Transverse colon (tissue), 4 donors: ENCODE data around the gene PRSS27. TPM values are rescaled to one million over a fixed set of nuclear protein-coding genes. Genes with fewer than 3 reads are reported as not detected.

ENCODE experiments used
- DNase-seq: peaks from one replicate; pipeline ENCODE4 v3.0.0-alpha.2; 2019
- H3K27ac ChIP-seq, 4 donors: fragments of 200-600 bp; sonication (generic); 2 replicates each; pipeline ENCODE4 v1.5.1; 2016 to 2018; ENCODE audit warnings: inconsistent platforms in 4 of 4
- H3K27me3 ChIP-seq: fragments of 200-600 bp; sonication (generic); 2 replicates; pipeline ENCODE4 v1.5.1; 2017; ENCODE audit warnings: inconsistent platforms
- H3K36me3 ChIP-seq, 4 donors: fragments of 200-600 bp; sonication (generic); 2 replicates each; pipeline ENCODE4 v1.5.1; 2017 to 2019; ENCODE audit warnings: inconsistent platforms in 4 of 4
- H3K4me1 ChIP-seq, 4 donors: fragments of 200-600 bp; sonication (generic); 2 replicates each; pipeline ENCODE4 v1.5.1; 2017 to 2020; ENCODE audit warnings: inconsistent platforms in 4 of 4
- H3K4me3 ChIP-seq, 4 donors: fragments of 200-600 bp; sonication (generic); 1 replicate in 1 of 4; 2 replicates in 3 of 4; pipeline versions ENCODE4 v1.5.1 to v1.6.1; 2017 to 2019; ENCODE audit warnings: inconsistent platforms in 4 of 4
- H3K9me3 ChIP-seq, 2 donors: fragments of 200-600 bp; sonication (generic); 2 replicates each; pipeline ENCODE4 v1.5.1; 2017 to 2019; ENCODE audit warnings: inconsistent platforms in 2 of 2
- EP300 ChIP-seq: sonication (generic); formaldehyde crosslinking; IDR thresholded peaks from one replicate; pipeline ENCODE4 v1.6.1; 2017; ENCODE audit warnings: antibody characterized with exemption, low read depth
- POLR2A ChIP-seq: fragments of 450-650 bp; IDR thresholded peaks from one replicate; pipeline ENCODE4 v1.6.1; 2016; ENCODE audit warnings: antibody characterized with exemption, mild to moderate bottlenecking, moderate library complexity
- POLR2AphosphoS5 ChIP-seq, 3 donors: sonication (generic); formaldehyde crosslinking; IDR thresholded peaks; one replicate each; pipeline ENCODE4 v1.6.1; 2016; ENCODE audit warnings: antibody characterized with exemption in 3 of 3
- WGBS, 2 donors: methylation state at CpG; one replicate each; pipeline ENCODE4 v1.1.5; 2018; ENCODE audit warnings: low coverage in 1 of 2; 5-methylcytosine and 5-hydroxymethylcytosine counted together
- in situ Hi-C, 4 donors: fragments of 200-750 bp; cut with MboI; loops; one replicate each; pipeline versions ENCODE4 v1.15.0 to v1.15.1; 2017; ENCODE audit warnings: low sequenced_read_pairs in 3 of 4, low pct_ligation_motif_present in 1 of 4, low pct_unique_long_range_greater_than_20kb in 1 of 4
- intact Hi-C: fragments of 100-400 bp; cut with DNase I; formaldehyde crosslinking; loops from one replicate; pipeline ENCODE4 v1.15.1; 2023; ENCODE audit warnings: low total_unique reads
- total RNA-seq, 4 donors: library from RNA; depleted of rRNA; stranded (reverse); fragments of >200 nt; gene quantifications; one replicate each; pipeline ENCODE4 v1.1.0, GENCODE V29; 2016
- TF ChIP-seq, protein P1 (sequence below), 5 experiments: fragments of 200-600 bp in 3 of 5; fragments of 450-650 bp in 2 of 5; sonication (generic) in 3 of 5; IDR thresholded peaks; 1 replicate in 2 of 5; 2 replicates in 3 of 5; pipeline ENCODE4 v1.5.1; 2016 to 2017; ENCODE audit warnings: antibody characterized with exemption in 5 of 5, inconsistent platforms in 3 of 5, mild to moderate bottlenecking in 2 of 5, moderate library complexity in 1 of 5

The PRSS27 gene
- total RNA-seq, 4 donors from 2014 or later = 1.3 TPM; not detected in 3

DNA sequence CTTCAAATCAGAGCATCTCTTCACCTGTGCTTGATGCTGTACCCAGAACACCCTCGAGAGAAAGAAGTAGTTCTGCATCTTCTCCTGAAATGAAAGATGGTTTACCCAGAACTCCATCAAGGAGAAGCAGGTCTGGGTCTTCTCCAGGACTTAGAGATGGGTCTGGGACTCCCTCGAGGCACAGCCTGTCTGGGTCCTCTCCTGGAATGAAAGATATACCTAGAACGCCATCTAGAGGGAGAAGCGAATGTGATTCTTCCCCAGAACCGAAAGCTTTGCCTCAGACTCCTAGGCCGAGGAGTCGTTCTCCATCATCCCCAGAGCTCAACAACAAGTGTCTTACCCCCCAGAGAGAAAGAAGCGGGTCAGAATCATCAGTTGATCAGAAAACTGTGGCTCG lies 44.7 kb upstream of the PRSS27 start:
- no peaks in the 10 kb centered on the region for H3K9me3 ChIP-seq
- no peak for DNase-seq
- H3K27ac ChIP-seq = no peak overlapping the region
- WGBS, 2 donors = 92 to 100% methylated on average over 1 to 9 of the region's 9 CpGs
- H3K36me3 ChIP-seq = peaks cover 0 to 96% (median 41%) of the 10 kb centered on the region in 4 donors
- H3K4me1 ChIP-seq = peaks cover 0 to 31% (median 10%) of the 10 kb centered on the region in 4 donors
- in situ Hi-C loops (no loop called here), intact Hi-C loops (no loop called here)
- H3K4me3 ChIP-seq = no peak overlapping the region
- TF ChIP-seq POLR2A (no peak), EP300 (no peak), POLR2AphosphoS5 (IDR thresholded peaks at IDR 0.05) (no peak)
- TF ChIP-seq, protein P1, sequence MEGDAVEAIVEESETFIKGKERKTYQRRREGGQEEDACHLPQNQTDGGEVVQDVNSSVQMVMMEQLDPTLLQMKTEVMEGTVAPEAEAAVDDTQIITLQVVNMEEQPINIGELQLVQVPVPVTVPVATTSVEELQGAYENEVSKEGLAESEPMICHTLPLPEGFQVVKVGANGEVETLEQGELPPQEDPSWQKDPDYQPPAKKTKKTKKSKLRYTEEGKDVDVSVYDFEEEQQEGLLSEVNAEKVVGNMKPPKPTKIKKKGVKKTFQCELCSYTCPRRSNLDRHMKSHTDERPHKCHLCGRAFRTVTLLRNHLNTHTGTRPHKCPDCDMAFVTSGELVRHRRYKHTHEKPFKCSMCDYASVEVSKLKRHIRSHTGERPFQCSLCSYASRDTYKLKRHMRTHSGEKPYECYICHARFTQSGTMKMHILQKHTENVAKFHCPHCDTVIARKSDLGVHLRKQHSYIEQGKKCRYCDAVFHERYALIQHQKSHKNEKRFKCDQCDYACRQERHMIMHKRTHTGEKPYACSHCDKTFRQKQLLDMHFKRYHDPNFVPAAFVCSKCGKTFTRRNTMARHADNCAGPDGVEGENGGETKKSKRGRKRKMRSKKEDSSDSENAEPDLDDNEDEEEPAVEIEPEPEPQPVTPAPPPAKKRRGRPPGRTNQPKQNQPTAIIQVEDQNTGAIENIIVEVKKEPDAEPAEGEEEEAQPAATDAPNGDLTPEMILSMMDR (IDR thresholded peaks at IDR 0.05) = no peak
- H3K27me3 ChIP-seq = no peaks in the 10 kb centered on the region

DNA sequence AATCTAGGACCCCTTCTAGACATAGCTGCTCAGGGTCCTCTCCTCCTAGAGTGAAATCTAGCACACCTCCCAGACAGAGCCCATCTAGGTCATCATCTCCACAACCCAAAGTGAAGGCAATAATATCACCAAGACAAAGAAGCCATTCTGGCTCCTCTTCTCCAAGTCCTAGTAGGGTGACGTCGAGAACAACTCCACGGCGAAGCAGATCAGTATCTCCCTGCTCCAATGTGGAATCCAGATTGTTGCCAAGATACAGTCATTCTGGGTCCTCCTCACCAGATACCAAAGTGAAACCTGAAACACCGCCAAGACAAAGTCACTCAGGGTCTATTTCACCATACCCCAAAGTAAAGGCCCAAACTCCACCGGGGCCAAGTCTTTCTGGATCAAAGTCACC lies 43.1 kb upstream of the PRSS27 start:
- in situ Hi-C loops (no loop called here), intact Hi-C loops (no loop called here)
- H3K4me3 ChIP-seq = no peak overlapping the region
- no peak overlapping the region for H3K27ac ChIP-seq
- peaks cover 0 to 27% (median 0%) of the 10 kb centered on the region in 4 donors for H3K4me1 ChIP-seq
- no peaks in the 10 kb centered on the region for H3K9me3 ChIP-seq
- 97% methylated on average over 6 of the region's 6 CpGs; no CpG with 5 or more reads in 1 of the 2 donors for WGBS, 2 donors
- peak; percentile 5 for TF ChIP-seq POLR2A
- no peak for TF ChIP-seq EP300
- TF ChIP-seq POLR2AphosphoS5 (IDR thresholded peaks at IDR 0.05) = peak in 1 of 3 donors; percentile 4
- TF ChIP-seq, protein P1 (IDR thresholded peaks at IDR 0.05) = no peak
- no peak for DNase-seq
- H3K27me3 ChIP-seq = no peaks in the 10 kb centered on the region
- H3K36me3 ChIP-seq = peaks cover 2 to 98% (median 46%) of the 10 kb centered on the region in 4 donors

DNA sequence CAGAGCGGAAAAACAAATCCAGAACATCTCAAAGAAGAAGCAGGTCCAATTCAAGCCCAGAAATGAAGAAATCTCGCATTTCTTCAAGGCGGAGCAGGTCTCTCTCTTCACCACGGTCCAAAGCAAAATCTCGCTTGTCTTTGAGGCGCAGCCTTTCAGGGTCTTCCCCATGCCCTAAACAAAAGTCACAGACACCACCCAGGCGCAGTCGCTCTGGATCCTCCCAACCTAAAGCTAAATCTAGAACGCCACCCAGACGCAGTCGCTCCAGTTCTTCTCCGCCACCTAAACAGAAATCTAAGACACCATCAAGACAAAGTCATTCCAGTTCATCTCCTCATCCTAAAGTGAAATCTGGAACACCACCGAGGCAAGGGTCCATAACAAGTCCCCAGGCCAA lies 42.7 kb upstream of the PRSS27 start:
- no peaks in the 10 kb centered on the region for H3K9me3 ChIP-seq
- in situ Hi-C loops = no loop called here
- intact Hi-C loops = no loop called here
- TF ChIP-seq, protein P1 (IDR thresholded peaks at IDR 0.05) = no peak
- TF ChIP-seq EP300 (no peak), POLR2AphosphoS5 (IDR thresholded peaks at IDR 0.05) (no peak), POLR2A (no peak)
- WGBS, 2 donors = 96 to 97% methylated on average over 12 to 13 of the region's 13 CpGs
- H3K36me3 ChIP-seq = peaks cover 2 to 98% (median 46%) of the 10 kb centered on the region in 4 donors
- peaks cover 0 to 25% (median 0%) of the 10 kb centered on the region in 4 donors for H3K4me1 ChIP-seq
- no peak overlapping the region for H3K27ac ChIP-seq
- H3K27me3 ChIP-seq = no peaks in the 10 kb centered on the region
- no peak overlapping the region for H3K4me3 ChIP-seq
- no peak for DNase-seq

DNA sequence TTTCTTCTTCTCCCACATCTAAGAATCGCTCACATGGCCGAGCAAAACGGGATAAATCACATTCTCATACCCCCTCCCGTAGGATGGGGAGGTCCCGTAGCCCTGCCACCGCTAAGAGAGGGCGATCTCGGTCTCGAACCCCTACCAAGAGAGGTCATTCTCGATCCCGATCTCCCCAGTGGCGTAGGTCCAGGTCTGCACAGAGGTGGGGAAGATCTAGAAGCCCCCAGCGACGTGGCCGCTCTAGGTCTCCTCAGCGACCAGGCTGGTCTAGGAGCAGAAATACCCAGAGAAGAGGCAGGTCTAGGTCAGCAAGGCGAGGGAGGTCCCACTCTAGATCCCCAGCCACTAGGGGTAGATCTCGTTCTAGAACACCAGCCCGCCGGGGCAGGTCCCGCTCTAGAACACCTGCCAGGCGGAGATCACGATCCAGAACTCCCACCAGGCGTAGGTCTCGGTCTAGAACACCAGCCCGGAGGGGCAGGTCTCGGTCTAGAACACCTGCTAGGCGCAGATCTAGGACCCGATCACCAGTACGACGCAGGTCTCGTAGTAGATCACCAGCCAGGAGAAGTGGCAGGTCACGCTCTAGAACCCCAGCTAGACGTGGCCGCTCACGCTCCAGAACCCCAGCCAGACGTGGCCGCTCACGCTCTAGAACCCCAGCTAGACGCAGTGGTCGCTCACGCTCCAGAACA lies 42.0 kb upstream of the PRSS27 start:
- in situ Hi-C loops = no loop called here
- Histone ChIP-seq H3K9me3 (no peaks in the 10 kb centered on the region), H3K27me3 (no peaks in the 10 kb centered on the region), H3K4me1 (peaks cover 0 to 29% (median under 1%) of the 10 kb centered on the region in 4 donors), H3K4me3 (no peak overlapping the region), H3K27ac (no peak overlapping the region), H3K36me3 (peaks cover 2 to 98% (median 47%) of the 10 kb centered on the region in 4 donors)
- DNase-seq = no peak
- peak in 1 of 3 donors; percentile 36 for TF ChIP-seq POLR2AphosphoS5 (IDR thresholded peaks at IDR 0.05)
- TF ChIP-seq POLR2A = no peak
- TF ChIP-seq EP300 = no peak
- TF ChIP-seq, protein P1 (IDR thresholded peaks at IDR 0.05) = no peak
- intact Hi-C loops = no loop called here
- WGBS, 2 donors = 98 to 100% methylated on average over 16 to 42 of the region's 42 CpGs
